K562 (cell line): ENCODE measurements around the gene WDR54. TPM values are rescaled to one million over a fixed set of nuclear protein-coding genes. Genes with fewer than 3 reads are reported as not detected.

ENCODE experiments used
- ATAC-seq: fragments of 200-7000 bp; cut with Tn5 transposase; 3 replicates; pipeline ENCODE4 v1.9.1; 2020; ENCODE audit warnings: moderate library complexity
- BruUV-seq: library from RNA; stranded (reverse); fragments of 400-500 nt; replicated peaks from 2 replicates; lab custom pipeline; 2021; lab: Mats Ljungman, UMichigan
- CTCF ChIA-PET: fragments of 300-600 bp; formaldehyde crosslinking; extraction: SDS; loops from one replicate; lab custom pipeline; 2021; ENCODE audit warnings: low intra/inter-chr PET ratio; lab: Yijun Ruan, JAX
- POLR2A ChIA-PET: fragments of 300-600, 350-650 bp; sonication (Branson Sonifier 250); formaldehyde crosslinking; extraction: SDS; loops from one replicate; lab custom pipeline; 2021; ENCODE audit warnings: antibody characterized with exemption, inconsistent platforms; lab: Yijun Ruan, JAX
- DNase-seq, 4 experiments: peaks; one replicate each; pipeline versions ENCODE4 v3.0.0 to v3.0.0-alpha.2; 2011 to 2018; ENCODE audit warnings: low spot score in 3 of 4, mixed read lengths in 3 of 4; ENCODE audit errors: extremely low read depth in 1 of 4
- FAIRE-seq: peaks from 2 replicates; lab custom pipeline; 2011; peaks lifted over from hg19 to GRCh38; lab: Jason Lieb, UNC
- H2AFZ ChIP-seq: 2 replicates; pipeline ENCODE4 v1.6.0; 2011; ENCODE audit warnings: low read depth, low read length, control low read depth, inconsistent platforms
- H3K27ac ChIP-seq: fragments of 200-600 bp; 3 replicates; pipeline ENCODE4 v1.8.0; 2011; ENCODE audit warnings: low read depth, mild to moderate bottlenecking, control low read depth, inconsistent platforms, low read length, moderate library complexity, mixed read lengths; ENCODE audit errors: extremely low read depth
- H3K27me3 ChIP-seq, 2 experiments: fragments of 300-600 bp in 1 of 2; 2 replicates in 1 of 2; 3 replicates in 1 of 2; pipeline versions ENCODE4 v1.6.0 to v1.8.0; 2011; ENCODE audit warnings: inconsistent platforms in 2 of 2, low read length in 2 of 2, mild to moderate bottlenecking in 1 of 2, mixed read lengths in 1 of 2, moderate library complexity in 1 of 2; ENCODE audit not compliant: control insufficient read depth in 2 of 2, insufficient read depth in 2 of 2
- H3K36me3 ChIP-seq: fragments of 300-600 bp; 3 replicates; pipeline ENCODE4 v1.8.0; 2011; ENCODE audit warnings: mild to moderate bottlenecking, low read length, inconsistent platforms; ENCODE audit not compliant: control insufficient read depth, insufficient read depth
- H3K4me1 ChIP-seq, 2 experiments: fragments of 200-600 bp in 1 of 2; replicated peaks in 1 of 2; 2 replicates in 1 of 2; 3 replicates in 1 of 2; pipeline versions ENCODE4 v1.5.1 to v1.8.0; 2011; ENCODE audit warnings: inconsistent platforms in 2 of 2, low read length in 2 of 2, mild to moderate bottlenecking in 1 of 2, mixed read lengths in 1 of 2, moderate library complexity in 1 of 2; ENCODE audit not compliant: control insufficient read depth in 2 of 2, insufficient read depth in 2 of 2
- H3K4me2 ChIP-seq: 2 replicates; pipeline ENCODE4 v1.6.1; 2011; ENCODE audit warnings: low read length, control low read depth, inconsistent platforms, mixed read lengths; ENCODE audit not compliant: insufficient read depth
- H3K4me3 ChIP-seq: fragments of 200-600 bp; sonication (generic), shearing (Covaris generic); 2 replicates; pipeline ENCODE4 v1.5.1; 2016; ENCODE audit warnings: control low read depth, inconsistent platforms
- H3K79me2 ChIP-seq: fragments of 200-600 bp; 3 replicates; pipeline ENCODE4 v1.8.0; 2011; ENCODE audit warnings: low read length, inconsistent platforms; ENCODE audit not compliant: control insufficient read depth, insufficient read depth
- H3K9ac ChIP-seq, 2 experiments: 2 replicates each; pipeline versions ENCODE4 v1.6.0 to v1.6.1; 2011; ENCODE audit warnings: low read depth in 2 of 2, low read length in 2 of 2, control low read depth in 1 of 2, inconsistent platforms in 1 of 2, mild to moderate bottlenecking in 1 of 2, mixed read lengths in 1 of 2; ENCODE audit not compliant: insufficient read depth in 1 of 2
- H3K9me1 ChIP-seq: one replicate; pipeline ENCODE4 v1.6.0; 2011; ENCODE audit warnings: inconsistent platforms, mild to moderate bottlenecking, low read length, moderate library complexity; ENCODE audit not compliant: control insufficient read depth, insufficient read depth
- H3K9me3 ChIP-seq: replicated peaks from 2 replicates; pipeline ENCODE4 v1.5.1; 2011; ENCODE audit warnings: low read depth, low read length, inconsistent platforms; ENCODE audit not compliant: control insufficient read depth, insufficient read depth
- H4K20me1 ChIP-seq: replicated peaks from 2 replicates; pipeline ENCODE4 v1.6.1; 2011; ENCODE audit warnings: low read length, inconsistent platforms, mixed read lengths; ENCODE audit not compliant: control insufficient read depth, insufficient read depth
- COPS2 ChIP-seq: fragments of 450-650 bp; conservative IDR thresholded peaks from 2 replicates; pipeline ENCODE4 v1.6.1; 2016; ENCODE audit warnings: mild to moderate bottlenecking, moderate library complexity
- ELK3 ChIP-seq: fragments of 450-650 bp; formaldehyde crosslinking; IDR thresholded peaks from 2 replicates; pipeline ENCODE4 v1.4.0; 2020; ENCODE audit warnings: mild to moderate bottlenecking
- FOXO4 ChIP-seq: fragments of 450-650 bp; formaldehyde crosslinking; IDR thresholded peaks from 2 replicates; pipeline ENCODE4 v1.4.0; 2020; ENCODE audit warnings: mild to moderate bottlenecking, moderate library complexity
- HDGF ChIP-seq: fragments of 450-650 bp; IDR thresholded peaks from 2 replicates; pipeline ENCODE4 v1.6.1; 2016
- HINFP ChIP-seq: fragments of 450-650 bp; conservative IDR thresholded peaks from 2 replicates; pipeline ENCODE4 v1.6.1; 2016; ENCODE audit warnings: missing genetic modification characterization, low read depth, mild to moderate bottlenecking, control low read depth, missing compliant biosample characterization
- KAT8 ChIP-seq: fragments of 450-650 bp; IDR thresholded peaks from 2 replicates; pipeline ENCODE4 v1.6.1; 2016; ENCODE audit warnings: low read depth, mild to moderate bottlenecking
- MAX ChIP-seq: sonication (generic); formaldehyde crosslinking; IDR thresholded peaks from 2 replicates; pipeline ENCODE4 v1.9.0; 2022; ENCODE audit warnings: mild to moderate bottlenecking, missing genetic modification reagents
- MYNN ChIP-seq, 2 experiments: sonication (generic); formaldehyde crosslinking in 1 of 2; IDR thresholded peaks; 2 replicates each; pipeline versions ENCODE4 v1.5.0 to v1.6.1; 2016 to 2020; ENCODE audit warnings: antibody characterized with exemption in 1 of 2, missing genetic modification reagents in 1 of 2
- NRF1 ChIP-seq, 2 experiments: fragments of 450-650 bp; IDR thresholded peaks in 1 of 2; conservative IDR thresholded peaks in 1 of 2; 2 replicates each; pipeline ENCODE4 v1.6.1; 2014; ENCODE audit warnings: mild to moderate bottlenecking in 2 of 2
- POLR3G ChIP-seq: IDR thresholded peaks from 2 replicates; pipeline ENCODE4 v1.6.1; 2011; ENCODE audit not compliant: insufficient read length, insufficient replicate concordance; ENCODE audit errors: extremely low read depth
- STAT5A ChIP-seq: IDR thresholded peaks from 2 replicates; pipeline ENCODE4 v1.6.1; 2012; ENCODE audit warnings: low read length, inconsistent platforms, borderline replicate concordance
- TCF3 ChIP-seq: sonication (generic); formaldehyde crosslinking; IDR thresholded peaks from 2 replicates; pipeline ENCODE4 v1.4.0; 2020; ENCODE audit warnings: mild to moderate bottlenecking, missing genetic modification reagents
- VEZF1 ChIP-seq: fragments of 200-800 bp; sonication (Bioruptor generic); IDR thresholded peaks from 2 replicates; pipeline ENCODE4 v1.6.1; 2017; ENCODE audit warnings: missing genetic modification characterization, missing compliant biosample characterization
- ZFX ChIP-seq: sonication (generic); formaldehyde crosslinking; IDR thresholded peaks from 2 replicates; pipeline ENCODE4 v1.8.0; 2022; ENCODE audit warnings: mild to moderate bottlenecking, missing genetic modification reagents, moderate library complexity
- ZNF384 ChIP-seq: IDR thresholded peaks from 2 replicates; pipeline ENCODE4 v1.6.1; 2012; ENCODE audit warnings: low read depth, low read length, improper control_type of control experiment
- ZNF707 ChIP-seq: fragments of 250-450 bp; sonication (Bioruptor Pico); conservative IDR thresholded peaks from 2 replicates; pipeline ENCODE4 v1.8.0; 2022; ENCODE audit warnings: inconsistent platforms, mild to moderate bottlenecking, moderate library complexity
- WGBS: fragments of 100-300 bp; shearing (Covaris generic); methylation state at CpG from one replicate; pipeline ENCODE4 v1.1.6; 2016; ENCODE audit warnings: low coverage, mixed read lengths; ENCODE audit not compliant: insufficient coverage; ENCODE audit errors: missing lambda C conversion rate; 5-methylcytosine and 5-hydroxymethylcytosine counted together
- in situ Hi-C: fragments of 300-500 bp; cut with MboI; formaldehyde crosslinking; loops from 4 replicates; pipeline ENCODE4 v1.15.0; 2018; ENCODE audit warnings: inconsistent platforms, mixed read lengths
- intact Hi-C: fragments of 100-400 bp; cut with micrococcal nuclease; formaldehyde crosslinking; loops from 2 replicates; pipeline ENCODE4 v1.14.2; 2022
- polyA plus RNA-seq, 8 experiments: library from polyadenylated mRNA; depleted of rRNA in 4 of 8; stranded (reverse) in 5 of 8; unstranded in 3 of 8; fragments of >200 nt; fragmentation: Nextera tagmentation in 2 of 8; fragmentation: Illumina TruSeq in 1 of 8; extraction: Ambion mirVana in 2 of 8; extraction: Trizol in 1 of 8; gene quantifications; 2 replicates each; pipeline versions ENCODE4 v1.2.1 to v1.2.3, GENCODE V29; 2011 to 2014; ENCODE audit warnings: inconsistent platforms in 1 of 8, missing spikeins in 1 of 8
- total RNA-seq, 7 experiments: library from RNA; depleted of rRNA in 6 of 7; stranded (reverse); fragments of >200 nt in 6 of 7; fragmentation: Illumina TruSeq in 2 of 7; extraction: Trizol in 2 of 7; gene quantifications; 2 replicates each; pipeline versions ENCODE4 v1.2.1 to v1.2.3, GENCODE V29; 2011 to 2021; ENCODE audit warnings: low replicate concordance in 1 of 7

Gene WDR54
- total and polyA plus RNA-seq, 9 of the 15 experiments (the other 6 are each of a cell fraction or from before 2014, with no cell fraction given) = 5.2 to 15.2 (median 7.4) TPM

- TF ChIP-seq ELK3 (no peak), ZNF384 (no peak), NRF1 (conservative IDR thresholded peaks at IDR 0.05 in 1 of 2, IDR thresholded peaks at IDR 0.05 in 1 of 2) (no peak), STAT5A (no peak), ZNF707 (CRISPR knock-in tag) (no peak), COPS2 (no peak), POLR3G (no peak)
Observed at GRCh38 chr2:74427551-74427950, 6.0 kb downstream of the WDR54 start (continued).

GRCh38 chr2:74428675-74429074 lies 7.1 kb downstream of the WDR54 start:
- H3K79me2 ChIP-seq = no peaks in the 10 kb centered on the region

More at GRCh38 chr2:74428675-74429074, 7.1 kb downstream of the WDR54 start:
- ATAC-seq = no peak
- POLR2A ChIA-PET = interaction anchor here (0.7 to 1.7 kb wide), 3 partner anchors 12 to 30 kb away, joined by 3 to 7 read pairs (median 4); partner anchors contain the start of gene WBP1
- Histone ChIP-seq H3K27ac (no peak overlapping the region), H3K36me3 (no peaks in the 10 kb centered on the region), H3K9ac (no peak overlapping the region), H3K9me1 (no peaks in the 10 kb centered on the region), H3K4me3 (no peak overlapping the region), H2AFZ (no peak overlapping the region), H3K4me2 (no peak overlapping the region), H3K27me3 (no peaks in the 10 kb centered on the region), H3K4me1 (peaks cover 0 to 16% of the 10 kb centered on the region in 2 experiments; a peak in 1 of 5 replicates), H4K20me1 (no peaks in the 10 kb centered on the region), H3K9me3 (no peaks in the 10 kb centered on the region)
- in situ Hi-C loops = no loop called here
- intact Hi-C loops = no loop called here
- WGBS = 39% methylated on average over 4 of the region's 5 CpGs
- BruUV-seq = no TSS peak
- CTCF ChIA-PET = no interaction called here
- FAIRE-seq = no peak
- TF ChIP-seq KAT8 = no peak
- TF ChIP-seq HDGF = no peak
- TF ChIP-seq TCF3 = no peak
- no peak for TF ChIP-seq HINFP (tag)
- no peak for TF ChIP-seq MAX (CRISPR knock-in tag)
- TF ChIP-seq MYNN (IDR thresholded peaks at IDR 0.05) = no peak
- TF ChIP-seq MYNN (CRISPR knock-in tag; IDR thresholded peaks at IDR 0.05) = no peak
- no peak for TF ChIP-seq ZFX (CRISPR knock-in tag)
- no peak for TF ChIP-seq FOXO4 (CRISPR knock-in tag)
- no peak for TF ChIP-seq VEZF1 (CRISPR knock-in tag)
- no peak for DNase-seq
